SU-DHL-6 (cell line): Measurements from ENCODE around the gene TUSC1.

Experiments
- H2AFZ ChIP-seq: fragments of 200-600 bp; sonication (generic); 2 replicates; pipeline ENCODE4 v1.6.1; 2014; ENCODE audit warnings: low read depth, mild to moderate bottlenecking, moderate library complexity, mixed read lengths, antibody characterized with exemption, low read length; ENCODE audit not compliant: severe bottlenecking
- H3F3A ChIP-seq: fragments of 200-600 bp; shearing (Covaris generic); 2 replicates; pipeline ENCODE4 v1.6.0; 2016; ENCODE audit warnings: antibody characterized with exemption, mild to moderate bottlenecking; ENCODE audit not compliant: insufficient read depth
- H3K27ac ChIP-seq: fragments of 200-600 bp; sonication (generic); 2 replicates; pipeline ENCODE4 v1.5.1; 2016; ENCODE audit warnings: low read depth, mild to moderate bottlenecking, low read length, moderate library complexity, mixed read lengths
- H3K27me3 ChIP-seq: fragments of 200-600 bp; sonication (generic), shearing (Covaris generic); 2 replicates; pipeline ENCODE4 v1.6.0; 2014; ENCODE audit warnings: mild to moderate bottlenecking, low read length
- H3K36me3 ChIP-seq: fragments of 200-600 bp; sonication (generic); 2 replicates; pipeline ENCODE4 v1.6.1; 2014; ENCODE audit warnings: mild to moderate bottlenecking, low read length, mixed read lengths
- H3K4me2 ChIP-seq: fragments of 300-600, 200-600 bp; shearing (Covaris generic), sonication (generic); 2 replicates; pipeline ENCODE4 v1.6.0; 2014; ENCODE audit warnings: low read length, low read depth, mild to moderate bottlenecking; ENCODE audit not compliant: poor library complexity, severe bottlenecking
- H3K4me3 ChIP-seq: fragments of 200-600 bp; sonication (generic); 2 replicates; pipeline ENCODE4 v1.5.1; 2014; ENCODE audit warnings: antibody characterized with exemption, low read length, mild to moderate bottlenecking, mixed read lengths; ENCODE audit not compliant: insufficient read depth, poor library complexity, severe bottlenecking
- H3K79me2 ChIP-seq: fragments of 200-600 bp; sonication (generic); 2 replicates; pipeline ENCODE4 v1.6.1; 2014; ENCODE audit warnings: mild to moderate bottlenecking, low read length, moderate library complexity; ENCODE audit not compliant: insufficient read depth
- H3K9ac ChIP-seq: fragments of 200-600 bp; sonication (generic); 2 replicates; pipeline ENCODE4 v1.7.0; 2014; ENCODE audit warnings: mild to moderate bottlenecking, low read length
- H3K9me2 ChIP-seq: fragments of 200-600 bp; sonication (generic); replicated peaks from 2 replicates; pipeline ENCODE4 v1.6.1; 2014; ENCODE audit warnings: low read length; ENCODE audit not compliant: insufficient read depth
- H3K9me3 ChIP-seq: fragments of 200-600 bp; sonication (generic); 2 replicates; pipeline ENCODE4 v1.6.1; 2014; ENCODE audit warnings: low read length, mixed read lengths; ENCODE audit not compliant: insufficient read depth
- H4K20me1 ChIP-seq: fragments of 200-600 bp; sonication (generic); 2 replicates; pipeline ENCODE4 v1.6.1; 2014; ENCODE audit warnings: low read depth, mild to moderate bottlenecking, antibody characterized with exemption, low read length, moderate library complexity, mixed read lengths
- EZH2phosphoT487 ChIP-seq: fragments of 200-600 bp; sonication (generic), shearing (Covaris generic); conservative IDR thresholded peaks from 2 replicates; pipeline ENCODE4 v1.6.1; 2018; ENCODE audit warnings: mild to moderate bottlenecking, antibody characterized with exemption, low read length, moderate library complexity, mixed read lengths
- TF ChIP-seq, protein P1 (sequence below): fragments of 200-600 bp; sonication (generic); IDR thresholded peaks from one replicate; pipeline ENCODE4 v1.5.1; 2017; ENCODE audit warnings: antibody characterized with exemption, mild to moderate bottlenecking, low read length, moderate library complexity; ENCODE audit not compliant: insufficient read depth, poor library complexity, severe bottlenecking

TUSC1 gene

DNA sequence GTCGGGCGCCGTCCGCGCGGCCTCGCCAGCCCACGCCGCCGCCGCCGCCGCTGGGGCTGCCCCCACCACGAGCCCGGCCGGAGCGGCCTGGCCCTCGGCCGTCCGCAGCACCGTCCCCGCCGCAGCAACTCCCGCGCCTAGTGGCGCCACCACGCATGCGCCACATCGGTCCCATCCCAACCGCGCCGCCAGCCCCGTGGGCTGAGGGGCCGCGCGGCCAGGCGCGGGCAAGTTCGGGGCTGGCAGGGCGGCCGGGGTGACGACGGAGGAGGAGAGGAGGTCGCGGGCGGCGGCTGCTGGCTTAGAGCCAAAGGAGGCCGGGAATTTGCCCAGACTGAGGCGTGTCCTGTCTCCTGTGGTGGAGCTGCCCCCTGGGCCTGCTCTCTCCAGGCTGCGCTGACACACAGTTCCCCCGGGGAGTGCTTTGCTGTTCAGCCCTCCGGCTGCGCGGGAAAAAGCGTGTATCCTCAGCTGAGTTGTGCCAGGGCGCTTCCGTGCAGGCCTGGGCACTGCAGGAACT lies at the start of gene TUSC1:
Gene TUSC1, minus strand, starts transcription at position 298 of the 520 bp plus-strand sequence. Its CDS starts 132 bp downstream, at position 166.
- Histone ChIP-seq H3K79me2 (no peaks in the 10 kb centered on the region), H3K9me2 (no peaks in the 10 kb centered on the region), H3K9ac (no peak within 1 kb of the TSS), H2AFZ (no peak within 1 kb of the TSS), H3K27ac (no peak within 1 kb of the TSS), H3F3A (no peaks in the 10 kb centered on the region), H3K4me2 (no peak within 1 kb of the TSS), H3K4me3 (no peak within 1 kb of the TSS), H3K9me3 (no peaks in the 10 kb centered on the region), H3K27me3 (no peaks in the 10 kb centered on the region), H3K36me3 (no peaks in the 10 kb centered on the region), H4K20me1 (no peaks in the 10 kb centered on the region)
- TF ChIP-seq, protein P1, sequence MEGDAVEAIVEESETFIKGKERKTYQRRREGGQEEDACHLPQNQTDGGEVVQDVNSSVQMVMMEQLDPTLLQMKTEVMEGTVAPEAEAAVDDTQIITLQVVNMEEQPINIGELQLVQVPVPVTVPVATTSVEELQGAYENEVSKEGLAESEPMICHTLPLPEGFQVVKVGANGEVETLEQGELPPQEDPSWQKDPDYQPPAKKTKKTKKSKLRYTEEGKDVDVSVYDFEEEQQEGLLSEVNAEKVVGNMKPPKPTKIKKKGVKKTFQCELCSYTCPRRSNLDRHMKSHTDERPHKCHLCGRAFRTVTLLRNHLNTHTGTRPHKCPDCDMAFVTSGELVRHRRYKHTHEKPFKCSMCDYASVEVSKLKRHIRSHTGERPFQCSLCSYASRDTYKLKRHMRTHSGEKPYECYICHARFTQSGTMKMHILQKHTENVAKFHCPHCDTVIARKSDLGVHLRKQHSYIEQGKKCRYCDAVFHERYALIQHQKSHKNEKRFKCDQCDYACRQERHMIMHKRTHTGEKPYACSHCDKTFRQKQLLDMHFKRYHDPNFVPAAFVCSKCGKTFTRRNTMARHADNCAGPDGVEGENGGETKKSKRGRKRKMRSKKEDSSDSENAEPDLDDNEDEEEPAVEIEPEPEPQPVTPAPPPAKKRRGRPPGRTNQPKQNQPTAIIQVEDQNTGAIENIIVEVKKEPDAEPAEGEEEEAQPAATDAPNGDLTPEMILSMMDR, result no peak
- no peak for TF ChIP-seq EZH2phosphoT487

GRCh38 chr9:25726871-25727410 lies 48.7 kb upstream of the TUSC1 start:
- Histone ChIP-seq H4K20me1 (no peaks in the 10 kb centered on the region), H3K9ac (no peak overlapping the region), H3K36me3 (no peaks in the 10 kb centered on the region), H3F3A (no peaks in the 10 kb centered on the region), H3K79me2 (no peaks in the 10 kb centered on the region), H3K27me3 (no peaks in the 10 kb centered on the region), H2AFZ (no peak overlapping the region), H3K9me2 (no peaks in the 10 kb centered on the region), H3K27ac (no peak overlapping the region), H3K9me3 (no peaks in the 10 kb centered on the region), H3K4me3 (no peak overlapping the region), H3K4me2 (no peak overlapping the region)
- TF ChIP-seq EZH2phosphoT487, result no peak
- TF ChIP-seq, protein P1, result no peak

GRCh38 chr9:25724424-25724823 lies 46.2 kb upstream of the TUSC1 start:
- no peak for TF ChIP-seq EZH2phosphoT487
- TF ChIP-seq, protein P1, result no peak
- Histone ChIP-seq H3K79me2 (no peaks in the 10 kb centered on the region), H2AFZ (no peak overlapping the region), H3K9me3 (no peaks in the 10 kb centered on the region), H3F3A (no peaks in the 10 kb centered on the region), H4K20me1 (no peaks in the 10 kb centered on the region), H3K4me3 (no peak overlapping the region), H3K4me2 (no peak overlapping the region), H3K9ac (no peak overlapping the region), H3K27ac (no peak overlapping the region), H3K9me2 (no peaks in the 10 kb centered on the region), H3K36me3 (no peaks in the 10 kb centered on the region), H3K27me3 (no peaks in the 10 kb centered on the region)
